ENCODE data around the gene FOXC1. TPM values are rescaled to one million over a fixed set of nuclear protein-coding genes. Genes with fewer than 3 reads are reported as not detected.

FOXC1 gene
- 7.1 TPM for total RNA-seq
- long read RNA-seq, transcript FOXC1-202 (1 exons, 3,831 nt): major isoform, 12 of 13 reads
- long read RNA-seq, partial matches to known transcripts: 0 of 13 reads
- long read RNA-seq, other reads (novel, unspliced or antisense): 0 of 13 reads

DNA sequence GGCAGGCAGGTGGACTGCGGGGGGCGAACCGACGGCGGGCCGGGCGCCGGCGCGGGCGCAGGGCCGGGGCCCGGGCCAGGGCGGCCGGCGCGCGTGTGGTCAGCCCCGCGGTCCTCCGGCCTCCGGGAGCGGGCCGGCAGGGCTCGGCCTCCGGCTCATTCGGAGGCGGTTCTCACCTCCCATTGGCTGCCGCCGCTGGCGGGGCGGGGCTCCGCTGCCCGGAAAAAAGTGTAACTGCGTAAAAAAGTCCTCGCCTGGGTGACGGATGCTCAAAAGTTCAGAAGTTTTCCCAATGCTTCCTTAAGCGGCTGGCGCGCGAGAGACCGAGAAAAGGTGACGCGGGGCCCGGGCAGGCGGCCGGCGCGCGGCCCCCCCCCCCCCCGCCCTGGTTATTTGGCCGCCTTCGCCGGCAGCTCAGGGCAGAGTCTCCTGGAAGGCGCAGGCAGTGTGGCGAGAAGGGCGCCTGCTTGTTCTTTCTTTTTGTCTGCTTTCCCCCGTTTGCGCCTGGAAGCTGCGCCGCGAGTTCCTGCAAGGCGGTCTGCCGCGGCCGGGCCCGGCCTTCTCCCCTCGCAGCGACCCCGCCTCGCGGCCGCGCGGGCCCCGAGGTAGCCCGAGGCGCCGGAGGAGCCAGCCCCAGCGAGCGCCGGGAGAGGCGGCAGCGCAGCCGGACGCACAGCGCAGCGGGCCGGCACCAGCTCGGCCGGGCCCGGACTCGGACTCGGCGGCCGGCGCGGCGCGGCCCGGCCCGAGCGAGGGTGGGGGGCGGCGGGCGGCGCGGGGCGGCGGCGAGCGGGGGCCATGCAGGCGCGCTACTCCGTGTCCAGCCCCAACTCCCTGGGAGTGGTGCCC is at the start of gene FOXC1:
Gene FOXC1, plus strand, starts transcription at position 268 of the 849 bp plus-strand sequence. Its CDS starts 531 bp downstream, at position 799.
- peak; percentile 88 for DNase-seq
- peak within 1 kb of the TSS; percentile 91 for H3K27ac ChIP-seq (replicated peaks)
- no peaks in the 10 kb centered on the region for H3K9me3 ChIP-seq (replicated peaks)
- H3K27me3 ChIP-seq (ENCODE audit: low read depth): peaks cover 92% of the 10 kb centered on the region
- TF ChIP-seq, protein P1, sequence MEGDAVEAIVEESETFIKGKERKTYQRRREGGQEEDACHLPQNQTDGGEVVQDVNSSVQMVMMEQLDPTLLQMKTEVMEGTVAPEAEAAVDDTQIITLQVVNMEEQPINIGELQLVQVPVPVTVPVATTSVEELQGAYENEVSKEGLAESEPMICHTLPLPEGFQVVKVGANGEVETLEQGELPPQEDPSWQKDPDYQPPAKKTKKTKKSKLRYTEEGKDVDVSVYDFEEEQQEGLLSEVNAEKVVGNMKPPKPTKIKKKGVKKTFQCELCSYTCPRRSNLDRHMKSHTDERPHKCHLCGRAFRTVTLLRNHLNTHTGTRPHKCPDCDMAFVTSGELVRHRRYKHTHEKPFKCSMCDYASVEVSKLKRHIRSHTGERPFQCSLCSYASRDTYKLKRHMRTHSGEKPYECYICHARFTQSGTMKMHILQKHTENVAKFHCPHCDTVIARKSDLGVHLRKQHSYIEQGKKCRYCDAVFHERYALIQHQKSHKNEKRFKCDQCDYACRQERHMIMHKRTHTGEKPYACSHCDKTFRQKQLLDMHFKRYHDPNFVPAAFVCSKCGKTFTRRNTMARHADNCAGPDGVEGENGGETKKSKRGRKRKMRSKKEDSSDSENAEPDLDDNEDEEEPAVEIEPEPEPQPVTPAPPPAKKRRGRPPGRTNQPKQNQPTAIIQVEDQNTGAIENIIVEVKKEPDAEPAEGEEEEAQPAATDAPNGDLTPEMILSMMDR (IDR thresholded peaks at IDR 0.05; ENCODE audit: borderline replicate concordance): no peak
- H3K4me1 ChIP-seq: peaks cover 76% of the 10 kb centered on the region
- intact Hi-C loops (cut with micrococcal nuclease): loop anchor here (5.0 kb wide), 1 partner anchor 492 kb away; no protein-coding TSS in a partner anchor
- peak within 1 kb of the TSS; percentile 77 for H3K4me3 ChIP-seq
- H3K36me3 ChIP-seq: no peaks in the 10 kb centered on the region

DNA sequence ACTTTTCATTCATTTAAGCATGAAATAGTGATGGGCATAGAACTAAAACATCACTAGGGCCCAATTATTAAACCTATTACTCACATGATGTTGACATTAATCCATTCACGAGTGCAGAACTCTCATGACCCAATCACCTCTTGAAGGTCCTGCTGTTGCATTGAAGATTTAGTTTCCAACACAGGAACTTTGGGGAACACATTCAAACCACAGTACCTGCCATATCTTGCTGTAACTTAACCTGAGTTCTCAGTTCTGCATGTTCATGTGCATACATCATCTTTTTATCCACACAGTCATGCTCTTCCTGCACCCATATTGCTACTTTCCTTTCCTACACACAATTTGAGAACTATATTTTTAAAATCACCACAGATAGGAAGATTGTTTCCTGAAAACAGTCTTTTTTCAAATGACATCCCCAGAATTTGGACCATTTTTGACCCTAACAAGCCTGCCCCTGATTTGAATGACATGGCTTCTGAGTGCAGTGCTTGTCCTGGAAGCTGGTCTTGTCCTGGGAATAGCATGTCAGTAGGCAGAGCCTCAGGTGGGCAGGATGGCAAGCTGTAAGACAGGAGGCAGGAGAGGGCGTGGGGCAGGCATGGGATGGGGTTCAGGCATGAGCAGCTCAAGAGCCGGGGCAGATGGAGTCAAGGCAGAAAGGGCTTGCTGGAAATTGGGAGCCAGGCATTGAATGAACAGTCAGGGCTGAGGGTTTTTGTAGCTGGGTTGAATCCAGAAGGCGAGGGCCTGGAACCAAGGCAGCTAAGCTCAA is 49.2 kb upstream of the FOXC1 start:
- DNase-seq: no peak
- TF ChIP-seq, protein P1 (IDR thresholded peaks at IDR 0.05; ENCODE audit: borderline replicate concordance): no peak
- Histone ChIP-seq H3K9me3 (replicated peaks) (no peaks in the 10 kb centered on the region), H3K27me3 (ENCODE audit: low read depth) (peaks cover 15% of the 10 kb centered on the region), H3K4me1 (peaks cover 2% of the 10 kb centered on the region), H3K27ac (replicated peaks) (no peak overlapping the region), H3K4me3 (no peak overlapping the region), H3K36me3 (no peaks in the 10 kb centered on the region)
- intact Hi-C loops (cut with micrococcal nuclease): no loop called here

DNA sequence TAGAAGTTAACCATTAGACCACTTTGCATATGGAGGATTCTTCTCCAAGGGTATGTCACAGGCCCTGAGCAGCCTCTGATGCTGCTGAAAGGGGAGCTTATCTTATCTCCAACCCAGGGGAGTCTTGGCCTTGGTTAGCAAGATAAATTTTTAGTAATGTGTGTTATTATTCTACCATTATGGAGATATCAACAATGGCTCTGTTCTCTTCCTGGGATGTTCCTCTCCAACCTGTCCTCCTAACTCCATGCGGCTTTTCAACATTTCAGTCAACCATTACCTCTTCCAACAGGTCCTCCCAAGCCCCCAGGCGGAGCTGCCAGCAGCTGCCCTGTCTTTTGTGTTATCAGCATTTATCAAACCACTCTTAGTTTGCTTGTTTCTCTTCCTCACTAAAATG is 48.4 kb upstream of the FOXC1 start:
- Histone ChIP-seq H3K4me1 (no peaks in the 10 kb centered on the region), H3K27me3 (ENCODE audit: low read depth) (peaks cover 6% of the 10 kb centered on the region), H3K9me3 (replicated peaks) (no peaks in the 10 kb centered on the region), H3K36me3 (no peaks in the 10 kb centered on the region), H3K27ac (replicated peaks) (no peak overlapping the region), H3K4me3 (no peak overlapping the region)
- intact Hi-C loops (cut with micrococcal nuclease): no loop called here
- TF ChIP-seq, protein P1 (IDR thresholded peaks at IDR 0.05; ENCODE audit: borderline replicate concordance): no peak
- DNase-seq: no peak

DNA sequence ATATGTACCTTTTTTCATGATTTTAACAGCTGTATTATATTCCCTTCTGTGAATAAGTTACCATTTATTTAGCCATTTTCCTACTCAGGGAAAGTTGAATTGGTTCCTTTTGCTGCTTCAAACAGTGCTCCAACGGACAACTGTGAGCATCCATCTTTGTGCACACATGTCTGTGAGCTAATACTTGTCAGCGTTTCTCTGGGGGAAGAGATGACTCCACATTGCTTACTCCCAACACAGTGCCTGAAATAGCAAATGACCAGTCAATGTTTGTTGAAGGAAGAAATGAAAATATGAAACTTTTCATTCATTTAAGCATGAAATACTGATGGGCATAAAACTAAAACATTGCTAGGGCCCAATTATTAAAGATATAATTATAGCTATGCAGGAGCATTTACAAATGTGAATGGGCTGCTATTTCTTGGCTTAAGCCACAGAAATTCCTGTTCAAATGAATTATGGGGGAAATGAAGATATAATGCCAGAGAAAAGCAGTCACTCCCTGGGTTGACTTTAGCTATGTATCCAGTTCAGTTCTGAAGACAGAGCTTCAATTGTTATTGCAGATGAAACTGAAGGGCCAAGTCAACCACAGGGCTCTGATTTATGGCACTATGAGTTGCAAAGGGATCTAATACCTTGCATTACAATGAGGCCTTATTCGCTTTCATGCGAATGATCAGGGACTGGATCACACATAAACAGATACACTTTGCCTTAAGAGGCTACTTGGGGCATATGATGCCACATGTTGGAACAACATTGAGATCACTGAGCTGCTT is 47.4 kb upstream of the FOXC1 start:
- Histone ChIP-seq H3K36me3 (no peaks in the 10 kb centered on the region), H3K27ac (replicated peaks) (no peak overlapping the region), H3K9me3 (replicated peaks) (no peaks in the 10 kb centered on the region), H3K4me3 (no peak overlapping the region), H3K4me1 (no peaks in the 10 kb centered on the region), H3K27me3 (ENCODE audit: low read depth) (no peaks in the 10 kb centered on the region)
- no peak for DNase-seq
- TF ChIP-seq, protein P1 (IDR thresholded peaks at IDR 0.05; ENCODE audit: borderline replicate concordance): no peak
- intact Hi-C loops (cut with micrococcal nuclease): no loop called here

DNA sequence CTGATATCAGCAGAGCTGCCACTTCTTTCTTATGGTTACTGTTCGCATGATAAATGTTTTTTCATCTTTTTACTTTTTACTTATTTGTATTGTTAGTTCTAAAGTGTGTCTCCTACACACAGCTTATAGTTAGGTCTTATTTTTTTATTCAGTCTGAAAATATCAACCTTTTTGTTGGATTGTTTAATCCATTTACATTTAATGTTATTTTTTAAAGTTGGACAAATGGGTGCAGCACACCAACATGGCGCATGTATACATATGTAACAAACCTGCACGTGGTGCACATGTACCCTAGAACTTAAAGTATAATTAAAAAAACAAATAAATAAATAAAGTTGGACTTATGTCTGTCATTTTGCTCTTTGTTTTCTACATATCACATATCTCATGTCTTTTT is 40.3 kb upstream of the FOXC1 start:
- H3K36me3 ChIP-seq: no peaks in the 10 kb centered on the region
- no peak for DNase-seq
- no peak overlapping the region for H3K4me3 ChIP-seq
- no peaks in the 10 kb centered on the region for H3K27me3 ChIP-seq (ENCODE audit: low read depth)
- no peak overlapping the region for H3K27ac ChIP-seq (replicated peaks)
- peaks cover 43% of the 10 kb centered on the region for H3K9me3 ChIP-seq (replicated peaks)
- intact Hi-C loops (cut with micrococcal nuclease): no loop called here
- no peaks in the 10 kb centered on the region for H3K4me1 ChIP-seq
- TF ChIP-seq, protein P1 (IDR thresholded peaks at IDR 0.05; ENCODE audit: borderline replicate concordance): no peak
